OCI-LY7 (cell line): Measurements from ENCODE around the gene MOB3B.

Experiments used
- CTCF ChIP-seq: fragments of 200-600 bp; sonication (generic); conservative IDR thresholded peaks from 2 replicates; pipeline ENCODE4 v1.5.1; 2014; ENCODE audit warnings: mild to moderate bottlenecking, antibody characterized with exemption, low read length, moderate library complexity, mixed read lengths
- EZH2phosphoT487 ChIP-seq: fragments of 200-600 bp; sonication (generic); IDR thresholded peaks from 2 replicates; pipeline ENCODE4 v1.6.1; 2018; ENCODE audit warnings: low read depth, borderline replicate concordance, mild to moderate bottlenecking, mixed run types, antibody characterized with exemption, low read length, moderate library complexity, mixed read lengths

GRCh38 chr9:27408001-27408400, 121.6 kb downstream of the MOB3B start:
- no peak for TF ChIP-seq CTCF
- no peak for TF ChIP-seq EZH2phosphoT487
